Measurements from ENCODE around the gene ATF2. TPM values are rescaled to one million over a fixed set of nuclear protein-coding genes. Genes with fewer than 3 reads are reported as not detected.

ATF2 gene
- total and polyA plus RNA-seq, 2 donors (not counting 1 experiment from before 2014, with no cell fraction given), result 52.7 to 64.5 TPM

DNA sequence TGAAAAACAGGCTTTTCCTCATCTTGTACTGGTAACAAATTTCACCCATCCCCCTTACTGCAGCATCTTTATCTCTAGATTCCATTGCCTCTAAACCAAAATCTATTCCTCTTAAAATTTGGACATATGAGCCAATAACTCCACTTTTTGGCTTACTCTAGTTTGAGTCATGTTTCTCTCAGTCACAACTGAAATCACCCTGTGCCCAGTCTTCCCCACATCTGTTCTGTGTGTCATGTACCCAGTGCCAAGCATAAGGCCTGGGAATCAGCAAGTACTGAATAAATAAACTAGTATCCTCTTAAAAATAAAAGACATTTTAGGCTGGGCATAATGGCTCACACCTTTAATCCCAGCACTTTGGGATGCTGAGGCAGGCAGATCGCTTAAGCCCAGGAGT lies 142.1 kb downstream of the ATF2 start:
- no peaks in the 10 kb centered on the region for H3K36me3 ChIP-seq (ENCODE audit: control insufficient read depth, insufficient read depth, low read length)
- no peak overlapping the region for H3K27ac ChIP-seq (ENCODE audit: insufficient read depth, low read length)
- no peaks in the 10 kb centered on the region for H3K9me3 ChIP-seq (ENCODE audit: control insufficient read depth, insufficient read depth, low read depth, low read length)
- peak in 1 of 2 donors; percentile 44 for DNase-seq (ENCODE audit: low read depth in 2 of 2)
- no peak overlapping the region for H2AFZ ChIP-seq (ENCODE audit: low read length)
- H3K4me2 ChIP-seq (ENCODE audit: extremely low read depth, insufficient read depth, low read length), result no peak overlapping the region
- no peaks in the 10 kb centered on the region for H3K27me3 ChIP-seq (ENCODE audit: control insufficient read depth, insufficient read depth, low read length)
- no peaks in the 10 kb centered on the region for H3K79me2 ChIP-seq (ENCODE audit: control insufficient read depth, insufficient read depth, low read length)
- H3K4me1 ChIP-seq (ENCODE audit: control insufficient read depth, extremely low read depth, insufficient read depth, low read length), result peaks cover 2% of the 10 kb centered on the region
- no peak overlapping the region for H3K4me3 ChIP-seq (replicated peaks in 1 of 4; ENCODE audit: control extremely low read depth in 1 of 4, insufficient read depth in 1 of 4, low read depth in 3 of 4, low read length in 4 of 4)
- TF ChIP-seq CTCF (conservative IDR thresholded peaks at IDR 0.05 in 1 of 2, IDR thresholded peaks at IDR 0.05 in 1 of 2; ENCODE audit: low read depth in 1 of 2, low read length in 2 of 2) (no peak), EZH2 (IDR thresholded peaks at IDR 0.05; ENCODE audit: low read length, missing control alignments) (no peak)
- H3K9ac ChIP-seq (ENCODE audit: insufficient read depth, low read length), result no peak overlapping the region
- H4K20me1 ChIP-seq (ENCODE audit: control insufficient read depth, extremely low read depth, insufficient read depth, low read length), result no peaks in the 10 kb centered on the region

- no peak for DNase-seq (ENCODE audit: low read depth in 2 of 2)
- no peak overlapping the region for H3K4me2 ChIP-seq (ENCODE audit: extremely low read depth, insufficient read depth, low read length)
- no peak overlapping the region for H3K4me3 ChIP-seq (replicated peaks in 1 of 4; ENCODE audit: control extremely low read depth in 1 of 4, insufficient read depth in 1 of 4, low read depth in 3 of 4, low read length in 4 of 4)
- TF ChIP-seq EZH2 (IDR thresholded peaks at IDR 0.05; ENCODE audit: low read length, missing control alignments), result no peak
- no peak for TF ChIP-seq CTCF (conservative IDR thresholded peaks at IDR 0.05 in 1 of 2, IDR thresholded peaks at IDR 0.05 in 1 of 2; ENCODE audit: low read depth in 1 of 2, low read length in 2 of 2)
- H4K20me1 ChIP-seq (ENCODE audit: control insufficient read depth, extremely low read depth, insufficient read depth, low read length), result no peaks in the 10 kb centered on the region
- no peak overlapping the region for H3K9ac ChIP-seq (ENCODE audit: insufficient read depth, low read length)
- H3K36me3 ChIP-seq (ENCODE audit: control insufficient read depth, insufficient read depth, low read length), result no peaks in the 10 kb centered on the region
- no peaks in the 10 kb centered on the region for H3K9me3 ChIP-seq (ENCODE audit: control insufficient read depth, insufficient read depth, low read depth, low read length)
- no peaks in the 10 kb centered on the region for H3K27me3 ChIP-seq (ENCODE audit: control insufficient read depth, insufficient read depth, low read length)
- H3K79me2 ChIP-seq (ENCODE audit: control insufficient read depth, insufficient read depth, low read length), result no peaks in the 10 kb centered on the region
- H3K4me1 ChIP-seq (ENCODE audit: control insufficient read depth, extremely low read depth, insufficient read depth, low read length), result peaks cover 2% of the 10 kb centered on the region
- no peak overlapping the region for H2AFZ ChIP-seq (ENCODE audit: low read length)
- H3K27ac ChIP-seq (ENCODE audit: insufficient read depth, low read length), result no peak overlapping the region
Observed at GRCh38 chr2:175025233-175025632, 142.8 kb downstream of the ATF2 start.

GRCh38 chr2:175022923-175023322 lies 145.1 kb downstream of the ATF2 start:
- Histone ChIP-seq H3K4me3 (replicated peaks in 1 of 4; ENCODE audit: control extremely low read depth in 1 of 4, insufficient read depth in 1 of 4, low read depth in 3 of 4, low read length in 4 of 4) (no peak overlapping the region), H3K9me3 (ENCODE audit: control insufficient read depth, insufficient read depth, low read depth, low read length) (no peaks in the 10 kb centered on the region), H3K79me2 (ENCODE audit: control insufficient read depth, insufficient read depth, low read length) (no peaks in the 10 kb centered on the region), H2AFZ (ENCODE audit: low read length) (no peak overlapping the region), H3K4me1 (ENCODE audit: control insufficient read depth, extremely low read depth, insufficient read depth, low read length) (no peaks in the 10 kb centered on the region), H3K27me3 (ENCODE audit: control insufficient read depth, insufficient read depth, low read length) (no peaks in the 10 kb centered on the region), H3K4me2 (ENCODE audit: extremely low read depth, insufficient read depth, low read length) (no peak overlapping the region), H3K9ac (ENCODE audit: insufficient read depth, low read length) (no peak overlapping the region), H3K36me3 (ENCODE audit: control insufficient read depth, insufficient read depth, low read length) (no peaks in the 10 kb centered on the region), H4K20me1 (ENCODE audit: control insufficient read depth, extremely low read depth, insufficient read depth, low read length) (no peaks in the 10 kb centered on the region), H3K27ac (ENCODE audit: insufficient read depth, low read length) (no peak overlapping the region)
- no peak for DNase-seq (ENCODE audit: low read depth in 2 of 2)
- TF ChIP-seq EZH2 (IDR thresholded peaks at IDR 0.05; ENCODE audit: low read length, missing control alignments) (no peak), CTCF (conservative IDR thresholded peaks at IDR 0.05 in 1 of 2, IDR thresholded peaks at IDR 0.05 in 1 of 2; ENCODE audit: low read depth in 1 of 2, low read length in 2 of 2) (no peak)

Other genes with a start within 250 kb of the ATF2 start
- 59.1 and 203 TPM in 2 replicates for gene CHN1, start 162.8 kb downstream of the ATF2 start, total RNA-seq
- gene CHN1, start 162.8 kb downstream of the ATF2 start, polyA plus RNA-seq, result 285 and 904 TPM in 2 replicates
- 63.9 and 74.0 TPM in 2 replicates for gene ATP5MC3, start 13.5 kb upstream of the ATF2 start, total RNA-seq
- gene ATP5MC3, start 13.5 kb upstream of the ATF2 start, polyA plus RNA-seq, result 499 and 505 TPM in 2 replicates